Upper lobe of left lung (tissue), 4 donors: ENCODE results near the gene SAP30L.

Experiments used
- POLR2A ChIP-seq, 4 donors: fragments of 450-650 bp; IDR thresholded peaks; one replicate each; pipeline ENCODE4 v1.5.1; 2016 to 2017; ENCODE audit warnings: antibody characterized with exemption in 4 of 4, mild to moderate bottlenecking in 2 of 4
- POLR2AphosphoS5 ChIP-seq, 2 donors: sonication (generic); formaldehyde crosslinking; IDR thresholded peaks; one replicate each; pipeline ENCODE4 v1.5.1; 2017; ENCODE audit warnings: antibody characterized with exemption in 2 of 2
- TF ChIP-seq, protein P1 (sequence below), 6 experiments: fragments of 450-650 bp in 4 of 6; fragments of 200-600 bp in 2 of 6; sonication (generic) in 2 of 6; IDR thresholded peaks; one replicate each; pipeline ENCODE4 v1.5.1; 2016 to 2019; ENCODE audit warnings: antibody characterized with exemption in 6 of 6

DNA sequence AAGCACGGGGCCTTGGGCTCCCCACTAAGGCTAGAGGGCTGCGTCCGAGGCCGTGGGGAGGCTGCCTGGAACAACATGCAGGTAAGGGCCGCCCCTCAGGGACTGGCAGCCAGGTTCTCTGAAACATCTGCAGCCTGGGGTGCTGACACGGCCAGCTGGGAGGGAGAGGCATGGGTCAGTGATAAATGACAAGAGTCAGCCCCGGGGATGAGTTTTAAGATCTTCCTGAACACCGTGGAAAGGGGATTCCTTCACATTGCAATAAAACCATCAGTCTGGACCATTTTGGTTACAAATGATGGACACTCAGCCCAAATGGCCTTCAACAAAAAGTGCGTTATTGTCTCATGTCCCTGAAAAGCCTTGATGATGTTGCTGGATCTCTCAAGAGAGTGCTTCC lies 32.9 kb upstream of the SAP30L start:
- TF ChIP-seq, protein P1, sequence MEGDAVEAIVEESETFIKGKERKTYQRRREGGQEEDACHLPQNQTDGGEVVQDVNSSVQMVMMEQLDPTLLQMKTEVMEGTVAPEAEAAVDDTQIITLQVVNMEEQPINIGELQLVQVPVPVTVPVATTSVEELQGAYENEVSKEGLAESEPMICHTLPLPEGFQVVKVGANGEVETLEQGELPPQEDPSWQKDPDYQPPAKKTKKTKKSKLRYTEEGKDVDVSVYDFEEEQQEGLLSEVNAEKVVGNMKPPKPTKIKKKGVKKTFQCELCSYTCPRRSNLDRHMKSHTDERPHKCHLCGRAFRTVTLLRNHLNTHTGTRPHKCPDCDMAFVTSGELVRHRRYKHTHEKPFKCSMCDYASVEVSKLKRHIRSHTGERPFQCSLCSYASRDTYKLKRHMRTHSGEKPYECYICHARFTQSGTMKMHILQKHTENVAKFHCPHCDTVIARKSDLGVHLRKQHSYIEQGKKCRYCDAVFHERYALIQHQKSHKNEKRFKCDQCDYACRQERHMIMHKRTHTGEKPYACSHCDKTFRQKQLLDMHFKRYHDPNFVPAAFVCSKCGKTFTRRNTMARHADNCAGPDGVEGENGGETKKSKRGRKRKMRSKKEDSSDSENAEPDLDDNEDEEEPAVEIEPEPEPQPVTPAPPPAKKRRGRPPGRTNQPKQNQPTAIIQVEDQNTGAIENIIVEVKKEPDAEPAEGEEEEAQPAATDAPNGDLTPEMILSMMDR (IDR thresholded peaks at IDR 0.05) = no peak
- TF ChIP-seq POLR2A (IDR thresholded peaks at IDR 0.05) = no peak
- TF ChIP-seq POLR2AphosphoS5 (IDR thresholded peaks at IDR 0.05) = no peak
